RKO (cell line): ENCODE results near the gene GLIS1.

Experiments
- DNase-seq: peaks from one replicate; pipeline ENCODE4 v3.0.0-alpha.2; 2016; ENCODE audit warnings: low spot score

Gene GLIS1

DNA sequence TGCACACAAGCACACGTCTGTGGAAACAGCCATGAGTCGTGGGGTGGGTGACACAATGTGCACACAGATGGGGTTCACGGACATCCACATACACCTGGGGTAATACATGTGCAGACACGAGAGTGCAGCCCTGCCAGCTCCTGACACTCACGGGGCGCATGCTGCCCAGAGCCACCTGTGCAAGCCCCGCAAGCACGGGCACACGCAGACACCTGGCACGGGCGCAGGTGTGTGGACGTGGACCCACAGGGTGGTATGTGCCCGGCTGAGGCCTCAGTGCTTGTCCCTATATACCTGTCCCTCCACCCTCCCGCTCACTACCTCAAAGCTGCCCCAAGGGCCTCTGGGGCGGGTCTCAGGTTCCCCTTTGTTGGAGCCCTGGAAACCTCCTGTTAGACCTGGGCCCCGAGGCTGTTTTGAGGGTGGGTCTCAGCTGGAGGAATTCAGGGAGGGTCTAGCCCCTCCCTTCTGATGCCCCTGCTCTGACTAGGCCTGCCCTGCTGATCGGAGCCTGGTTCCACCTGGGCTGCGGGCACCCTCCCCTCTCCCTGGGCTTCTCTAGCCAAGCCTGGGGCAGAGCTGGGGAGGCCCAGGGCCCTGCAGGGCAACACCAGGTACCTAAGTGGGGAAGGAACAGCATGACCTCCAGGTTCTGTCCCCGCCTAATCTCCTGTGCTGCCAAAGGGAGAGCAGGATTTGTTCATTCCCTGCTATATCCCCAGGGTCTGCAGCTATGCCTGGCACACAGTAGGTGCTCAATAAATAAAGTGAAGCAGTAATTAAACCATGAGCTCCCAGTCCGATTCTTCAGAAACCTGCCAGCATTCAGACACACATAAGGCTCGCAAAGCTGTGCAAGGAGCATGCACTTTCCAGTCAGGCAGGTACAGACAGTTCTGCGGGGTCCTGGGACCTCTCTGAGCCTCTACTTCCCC lies 230.6 kb downstream of the GLIS1 start:
- no peak for DNase-seq

DNA sequence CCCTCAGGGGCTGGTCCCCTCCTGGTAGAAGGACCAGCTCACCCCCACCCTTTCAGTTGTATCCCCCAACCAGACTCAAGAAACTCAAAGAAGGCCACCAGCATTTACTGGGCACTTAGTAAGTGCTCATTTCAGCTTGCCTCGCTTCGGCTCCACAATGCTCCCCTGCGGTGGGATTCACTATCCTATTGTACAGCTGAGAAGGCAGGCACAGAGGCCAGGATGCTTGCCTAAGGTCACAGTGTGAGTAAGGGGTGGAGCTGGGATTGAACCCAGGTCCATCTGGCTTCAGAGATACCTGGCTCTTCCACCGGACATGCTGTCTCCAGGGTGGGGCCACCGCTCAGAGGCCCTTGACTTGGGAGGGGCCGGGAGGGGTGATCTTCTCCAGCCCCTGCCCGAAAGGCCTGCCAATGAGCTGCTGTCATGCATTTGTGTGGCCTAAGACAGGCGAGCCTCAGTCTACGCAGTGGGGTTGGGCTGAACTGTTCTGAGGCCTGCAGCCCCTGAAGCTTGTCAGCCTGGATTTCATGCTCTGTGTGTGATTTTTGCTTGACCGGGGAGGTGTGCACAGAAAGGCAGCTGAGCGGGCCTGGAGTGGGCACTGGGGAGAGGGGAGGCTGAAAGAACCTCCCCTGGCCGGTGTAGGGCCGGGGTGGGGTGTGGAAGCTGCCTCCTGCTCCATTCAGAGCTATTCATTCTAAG lies 231.7 kb downstream of the GLIS1 start:
- DNase-seq = no peak

DNA sequence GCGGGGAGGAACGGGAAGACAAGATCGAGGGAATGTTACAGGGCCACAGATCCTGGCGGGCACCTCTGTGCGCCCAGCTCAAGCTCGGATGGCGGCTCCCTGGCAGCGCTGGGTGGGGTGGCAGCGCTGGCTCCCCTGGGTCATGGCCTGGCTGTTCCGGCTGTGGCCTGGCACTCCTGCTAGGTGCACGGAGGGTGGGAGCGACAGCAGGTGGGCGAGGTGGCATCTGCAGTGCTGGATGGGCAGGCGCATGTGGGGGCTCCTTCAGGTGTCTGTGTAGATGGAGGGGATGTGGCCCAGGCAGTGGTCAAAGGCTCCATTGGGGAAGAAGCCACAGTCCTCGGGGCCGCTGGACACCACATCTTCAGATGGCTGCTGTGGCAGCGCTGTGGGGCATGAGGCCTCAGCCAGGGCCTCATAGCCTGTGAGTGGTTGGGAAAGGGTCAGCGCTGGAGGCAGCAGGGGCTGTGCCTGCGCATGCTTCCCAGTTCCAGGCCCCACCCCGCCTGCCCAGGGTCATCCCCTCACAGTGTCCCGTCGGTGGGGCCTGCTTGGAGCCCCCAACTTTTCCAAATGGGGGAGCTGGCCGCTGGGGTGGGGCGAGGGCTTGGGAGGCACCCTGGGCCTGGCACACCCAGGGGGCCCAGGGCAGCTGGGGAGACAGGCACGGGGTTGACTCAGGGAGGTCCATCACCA lies 232.5 kb downstream of the GLIS1 start:
- DNase-seq = no peak

DNA sequence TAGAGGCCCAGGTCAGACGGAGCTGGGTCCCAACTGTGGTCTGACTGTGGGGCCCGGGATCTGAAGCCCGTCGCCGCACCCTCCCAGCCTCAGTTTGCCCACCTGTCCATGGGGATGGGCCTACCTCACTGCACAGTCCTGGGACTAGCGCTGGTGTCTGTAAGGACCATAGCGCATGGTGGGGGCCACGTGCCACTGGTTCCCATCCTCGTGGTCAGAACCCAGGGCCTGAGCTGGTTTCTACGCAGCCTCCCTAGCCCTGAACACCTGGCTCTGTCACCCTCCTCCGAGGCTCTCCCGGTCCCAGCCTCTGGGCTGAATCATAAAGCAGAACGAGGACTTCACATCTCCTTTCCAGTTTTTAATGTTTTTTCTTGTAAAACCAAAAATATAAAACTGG lies 233.1 kb downstream of the GLIS1 start:
- no peak for DNase-seq

DNA sequence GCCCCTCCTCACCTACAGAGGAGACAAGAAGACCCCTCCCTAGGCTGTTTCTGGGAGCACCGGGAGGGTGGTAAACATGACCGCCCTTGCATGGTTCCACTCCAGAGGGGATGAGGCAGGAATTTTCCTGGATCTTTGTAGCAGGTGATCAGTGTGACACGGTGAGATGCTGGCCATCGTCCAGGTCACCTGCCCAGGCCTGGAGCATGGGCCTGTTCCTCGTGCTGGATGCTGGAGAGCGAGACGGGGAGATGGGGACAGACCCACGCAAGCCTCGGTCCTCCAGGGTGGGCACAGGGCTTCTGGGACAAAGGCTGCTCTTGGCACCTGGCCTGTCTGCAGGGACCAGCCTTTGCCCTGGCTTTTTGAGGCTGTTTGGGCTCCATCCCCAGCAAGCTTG lies 233.6 kb downstream of the GLIS1 start:
- no peak for DNase-seq

DNA sequence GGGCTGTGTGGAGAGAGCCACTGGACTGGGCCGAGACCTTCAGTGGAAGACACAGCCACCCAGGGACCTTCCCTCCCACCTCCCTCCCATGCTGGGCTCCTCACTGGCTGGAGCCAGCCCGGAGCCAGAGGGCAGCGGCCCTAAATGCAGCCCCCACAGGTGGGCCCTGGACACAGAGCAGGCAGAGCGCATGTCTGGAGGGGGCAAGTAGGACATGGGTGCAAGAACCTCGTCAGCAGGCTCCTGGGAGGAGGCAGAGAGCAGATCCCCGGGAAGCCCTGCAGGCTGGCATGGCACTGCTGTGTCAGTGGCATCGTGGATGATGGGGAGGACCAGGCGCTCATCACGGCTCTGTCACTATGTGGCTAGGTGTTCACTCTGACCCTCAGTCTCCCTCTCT lies 234.1 kb downstream of the GLIS1 start:
- no peak for DNase-seq

DNA sequence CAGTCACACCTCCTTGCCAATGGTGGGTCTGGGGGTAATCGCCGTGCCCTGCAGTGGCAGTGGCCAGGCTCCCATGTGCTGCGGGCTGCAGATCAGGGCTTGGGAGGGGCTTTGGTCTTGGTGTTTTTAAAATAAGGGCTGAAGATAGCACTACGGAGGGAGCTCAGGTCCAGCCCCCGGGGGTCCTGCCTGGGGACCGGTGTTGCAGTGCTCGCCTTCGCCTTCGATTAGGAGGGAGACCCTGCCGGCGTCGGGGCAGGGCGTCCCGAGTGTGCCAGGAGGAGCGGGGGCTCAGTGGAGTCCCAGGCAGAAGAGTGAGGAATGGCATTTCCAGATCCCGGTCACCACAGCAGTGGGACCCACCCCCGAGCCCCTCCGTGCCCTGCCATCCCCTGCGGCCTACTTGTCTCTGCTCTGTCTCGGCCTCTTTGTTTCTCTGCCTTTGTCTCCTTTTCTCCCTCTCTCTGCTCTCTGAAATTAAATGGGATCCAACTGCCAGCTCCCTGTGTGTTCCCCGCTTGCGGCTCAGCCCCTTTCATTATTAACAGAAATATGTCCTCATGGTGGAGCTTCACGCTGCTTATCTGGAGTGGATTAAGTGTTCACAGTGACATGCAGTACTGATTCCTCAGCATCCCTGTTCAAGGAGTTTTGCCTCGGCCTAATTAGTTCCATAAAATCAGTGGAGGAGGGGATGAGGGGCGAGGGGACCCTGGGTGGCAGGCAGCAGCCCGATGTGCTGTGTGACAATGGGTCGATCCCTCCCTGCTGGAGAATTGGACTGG lies 235.3 kb downstream of the GLIS1 start:
- no peak for DNase-seq

DNA sequence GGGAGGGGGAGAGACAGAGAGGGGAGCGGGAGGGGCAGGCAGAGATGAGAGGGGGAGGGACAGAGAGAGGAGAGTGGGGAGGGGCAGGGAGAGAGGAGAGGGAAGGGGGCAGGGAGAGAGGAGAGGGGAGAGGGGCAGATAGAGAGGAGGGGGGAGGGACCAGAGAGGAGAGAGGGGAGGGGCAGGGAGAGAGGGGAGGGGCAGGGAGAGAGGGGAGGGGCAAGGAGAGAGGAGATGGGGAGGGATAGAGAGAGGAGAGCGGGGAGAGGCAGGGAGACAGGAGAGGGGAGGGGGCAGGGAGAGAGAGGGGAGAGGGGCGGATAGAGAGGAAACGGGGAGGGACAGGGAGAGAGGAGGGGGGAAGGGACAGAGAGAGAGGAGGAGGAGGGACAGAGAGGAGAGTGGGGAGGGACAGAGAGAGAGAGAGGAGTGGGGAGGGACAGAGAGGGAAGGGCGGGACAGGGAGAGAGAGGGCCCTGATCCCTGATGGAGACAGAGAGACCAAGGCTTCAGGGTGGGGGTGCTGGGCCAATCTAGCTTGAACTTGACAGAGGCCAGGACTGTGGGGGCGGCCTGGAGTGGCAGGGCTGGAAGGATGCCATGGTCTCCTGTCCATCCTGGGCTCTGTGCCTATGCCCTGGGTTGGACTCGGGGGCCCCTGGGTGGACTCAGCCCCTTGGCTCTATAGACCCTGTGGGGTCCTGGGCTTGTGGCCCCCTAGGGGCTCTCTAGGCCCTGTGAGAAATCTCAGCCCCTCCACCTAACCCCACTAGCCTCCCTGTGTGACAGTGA lies 236.1 kb downstream of the GLIS1 start:
- no peak for DNase-seq

DNA sequence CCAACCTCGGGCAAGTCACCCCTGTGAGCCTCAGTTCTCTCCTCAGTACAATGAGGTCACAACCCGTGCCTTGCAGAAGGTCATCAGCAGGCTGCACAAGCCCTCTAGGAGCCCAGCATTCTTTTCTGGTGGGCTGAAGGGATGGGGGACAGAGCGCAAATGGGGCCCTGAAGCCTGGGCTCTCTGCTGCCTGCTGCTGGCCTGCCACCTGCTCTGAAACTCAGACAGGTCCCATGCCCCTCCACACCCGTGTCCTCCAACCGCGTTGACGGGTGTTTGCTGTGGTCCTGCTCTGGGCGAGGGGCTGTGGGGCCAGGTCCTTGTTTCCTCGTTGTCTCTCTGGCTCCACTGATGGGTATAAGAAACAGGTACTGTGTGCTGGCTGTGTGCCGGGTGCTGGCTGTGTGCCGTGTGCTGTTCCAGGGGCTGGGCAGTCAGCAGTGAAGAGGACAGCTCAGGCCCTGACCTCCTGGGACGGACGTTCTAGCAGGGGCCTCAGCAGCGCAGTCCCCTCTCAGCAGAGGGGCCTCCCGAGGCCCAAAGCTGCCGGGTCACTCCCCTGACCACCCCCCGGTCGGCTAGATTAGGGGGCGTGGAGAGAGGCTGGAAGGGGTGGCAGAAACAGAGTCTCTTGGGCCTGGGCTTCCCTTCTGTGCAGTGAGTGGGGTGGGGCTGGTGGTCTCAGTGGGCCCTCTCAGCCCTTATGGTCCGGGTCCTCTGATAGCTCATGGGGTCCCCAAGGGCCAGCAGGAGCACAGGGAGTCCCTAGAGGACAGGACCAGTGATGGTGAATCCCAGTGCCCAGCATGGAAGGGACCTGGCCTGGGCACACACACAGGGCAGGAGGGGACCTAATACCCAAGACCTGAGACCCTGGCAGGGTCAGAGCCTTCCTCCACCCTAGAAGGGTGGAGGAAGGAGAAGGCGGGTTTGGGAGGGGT lies 237.6 kb downstream of the GLIS1 start:
- no peak for DNase-seq

DNA sequence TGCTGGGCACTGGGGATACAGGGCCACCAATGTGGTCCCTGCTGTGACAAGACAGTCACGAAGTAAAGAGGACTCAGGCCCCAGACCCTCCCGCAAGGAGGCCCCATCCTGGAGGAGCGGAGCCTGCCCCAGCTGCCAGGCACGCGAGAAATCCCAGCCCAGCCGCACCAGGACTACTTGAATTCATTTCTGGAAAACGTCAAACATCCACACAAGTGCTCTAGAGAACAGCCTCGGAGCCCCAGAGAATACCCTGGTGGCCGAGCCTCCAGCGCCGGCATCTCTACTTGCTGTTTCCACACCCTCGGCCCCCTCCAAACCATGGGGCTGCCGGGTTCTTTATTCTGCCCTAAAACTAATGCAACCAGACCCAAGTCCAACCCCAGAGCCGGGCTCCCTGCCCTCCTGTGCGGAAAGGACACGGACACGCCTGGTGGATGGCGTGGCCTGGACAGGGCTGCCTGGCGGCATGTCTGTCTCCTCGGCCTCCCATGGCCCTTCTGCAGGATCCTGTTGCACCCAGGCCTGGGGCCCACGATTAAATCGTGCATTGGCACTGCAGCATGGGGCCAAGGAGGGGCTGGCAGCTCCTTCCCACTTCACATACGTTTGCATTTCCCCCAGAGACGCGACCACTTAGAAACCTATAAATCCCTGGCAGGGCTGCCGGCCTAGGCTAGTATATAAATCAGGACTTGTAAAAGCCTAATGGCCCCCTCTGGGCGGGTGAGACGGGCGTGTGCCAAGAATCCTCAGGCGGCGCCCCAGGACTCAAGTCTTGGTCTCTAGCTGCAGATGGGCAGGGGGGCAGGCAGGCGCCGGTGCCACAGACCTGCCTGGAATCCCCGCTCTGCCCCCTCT lies 238.5 kb downstream of the GLIS1 start:
- DNase-seq = no peak

DNA sequence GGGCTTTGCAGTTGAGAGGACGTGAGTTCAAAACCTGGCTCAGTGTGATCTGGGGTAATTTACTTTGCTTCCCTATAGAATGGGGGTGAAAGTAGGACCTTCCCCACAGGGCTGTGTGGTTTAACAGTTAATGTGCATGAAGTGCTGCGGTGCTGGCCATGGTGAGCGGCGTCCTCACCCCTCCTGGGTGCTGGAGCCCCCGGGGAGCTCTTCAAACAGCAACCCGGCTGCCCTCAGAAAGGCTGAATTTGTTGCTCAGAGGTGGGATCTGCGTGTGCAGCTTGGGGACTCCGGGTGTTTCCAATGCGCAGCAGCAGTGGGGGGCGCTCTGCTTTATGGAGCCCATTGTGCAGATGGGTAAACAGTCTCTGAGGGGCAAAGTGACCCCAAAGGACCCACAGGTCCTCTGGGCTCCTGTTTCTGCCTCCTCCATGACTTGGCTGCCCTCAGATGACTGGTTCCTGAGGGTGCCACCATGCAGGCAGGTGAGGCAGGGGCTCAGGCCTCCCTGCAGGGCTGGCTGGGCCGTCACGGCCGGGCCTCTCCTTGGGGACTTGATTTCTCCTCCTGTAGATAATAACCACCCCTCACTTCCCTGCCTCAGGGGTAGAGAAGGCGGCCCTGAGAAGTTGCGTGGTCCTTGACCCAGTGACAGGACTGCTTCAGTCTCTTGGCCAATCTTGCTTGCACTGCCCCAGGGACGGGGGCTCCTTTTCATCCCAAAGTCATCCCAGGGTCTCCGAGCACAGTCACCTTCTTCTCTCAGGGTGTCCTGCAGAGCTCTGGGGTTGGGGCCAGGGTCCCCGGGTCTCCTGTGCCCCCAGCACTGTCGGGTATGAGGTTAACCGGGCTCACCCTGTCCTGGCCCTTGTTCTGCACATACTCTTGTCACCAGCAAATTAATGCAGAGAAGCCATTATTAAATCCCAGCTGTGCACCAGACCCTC lies 239.4 kb downstream of the GLIS1 start:
- no peak for DNase-seq

DNA sequence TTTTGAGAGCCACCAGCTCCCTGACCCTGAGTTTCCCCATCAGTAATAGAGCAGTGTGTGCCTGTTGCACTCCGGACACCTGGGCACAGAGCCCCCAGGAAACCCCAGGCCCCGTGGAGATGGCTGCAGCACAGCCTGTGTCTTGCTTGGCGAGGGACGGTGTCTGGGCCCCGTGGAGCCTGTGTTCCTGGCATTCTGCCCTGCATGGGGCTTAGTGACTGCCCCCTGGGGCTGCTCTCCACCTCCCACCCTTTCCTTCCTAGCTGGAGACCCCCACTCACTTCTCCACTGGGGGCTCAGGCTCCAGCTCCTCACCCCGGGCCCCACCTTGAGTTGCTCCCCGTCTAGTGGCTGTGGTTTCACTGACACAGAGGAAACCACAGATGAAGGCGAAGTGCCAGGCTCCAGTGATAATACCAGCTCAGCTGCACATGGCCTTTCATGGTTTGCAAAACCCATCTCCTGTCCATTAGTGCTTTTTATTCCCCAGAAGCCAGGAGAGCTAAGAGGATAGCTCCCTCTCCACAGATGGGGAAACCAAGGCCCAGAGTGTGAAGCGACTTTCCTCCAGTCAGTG lies 240.3 kb downstream of the GLIS1 start:
- no peak for DNase-seq

DNA sequence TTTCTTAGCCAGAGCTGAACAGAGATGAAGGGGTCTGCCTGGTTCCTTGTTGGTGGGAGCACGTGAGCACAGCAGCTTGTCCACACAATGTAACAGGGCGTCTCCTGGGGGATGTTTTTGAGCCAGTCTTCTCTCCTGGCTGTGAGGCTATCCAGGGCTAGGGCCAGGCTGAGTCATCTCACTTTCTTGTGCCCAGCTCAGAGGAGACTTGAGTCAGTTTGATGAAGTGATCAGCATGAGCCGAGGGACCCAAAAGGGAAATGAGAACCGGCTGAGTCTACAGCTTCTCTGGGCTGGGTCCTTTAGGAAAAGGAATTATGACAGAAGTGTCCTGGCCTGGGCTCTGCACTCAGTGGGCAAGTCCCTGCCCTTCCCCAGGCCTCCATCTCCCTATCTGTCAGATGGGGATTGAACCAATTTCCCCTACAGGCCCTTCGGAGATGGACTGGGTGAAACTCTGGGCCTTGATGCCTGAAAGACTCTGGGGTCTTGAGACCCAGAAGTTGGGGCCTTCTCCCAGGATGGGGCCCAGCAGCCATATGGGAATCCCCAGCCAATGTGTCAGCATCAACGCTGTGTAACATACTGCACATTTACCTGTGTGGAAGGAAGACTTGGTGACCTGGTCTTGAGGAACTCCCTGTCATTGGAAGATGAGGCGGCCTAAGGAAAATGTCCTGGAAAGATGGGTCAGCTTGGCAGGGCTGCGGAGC lies 243.2 kb downstream of the GLIS1 start:
- no peak for DNase-seq

DNA sequence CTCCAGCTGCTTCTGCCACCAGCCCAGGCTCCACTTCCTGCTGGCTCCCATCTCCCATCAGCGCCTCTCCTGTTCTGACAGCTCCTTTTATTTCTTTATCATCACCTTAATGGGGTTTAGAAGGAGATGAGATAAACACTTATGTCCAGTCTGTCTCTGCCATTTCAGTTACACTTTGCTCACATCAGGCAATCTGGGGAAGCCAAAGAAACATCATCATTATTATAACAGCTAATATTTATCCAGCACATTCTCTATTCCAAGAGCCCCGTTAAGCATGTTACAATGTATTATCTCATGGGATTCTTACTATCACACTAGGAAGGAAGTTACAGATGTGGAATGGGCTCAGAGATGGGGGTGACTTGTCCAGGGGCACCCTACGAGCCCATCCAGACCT lies 248.6 kb downstream of the GLIS1 start:
- DNase-seq = no peak

DNA sequence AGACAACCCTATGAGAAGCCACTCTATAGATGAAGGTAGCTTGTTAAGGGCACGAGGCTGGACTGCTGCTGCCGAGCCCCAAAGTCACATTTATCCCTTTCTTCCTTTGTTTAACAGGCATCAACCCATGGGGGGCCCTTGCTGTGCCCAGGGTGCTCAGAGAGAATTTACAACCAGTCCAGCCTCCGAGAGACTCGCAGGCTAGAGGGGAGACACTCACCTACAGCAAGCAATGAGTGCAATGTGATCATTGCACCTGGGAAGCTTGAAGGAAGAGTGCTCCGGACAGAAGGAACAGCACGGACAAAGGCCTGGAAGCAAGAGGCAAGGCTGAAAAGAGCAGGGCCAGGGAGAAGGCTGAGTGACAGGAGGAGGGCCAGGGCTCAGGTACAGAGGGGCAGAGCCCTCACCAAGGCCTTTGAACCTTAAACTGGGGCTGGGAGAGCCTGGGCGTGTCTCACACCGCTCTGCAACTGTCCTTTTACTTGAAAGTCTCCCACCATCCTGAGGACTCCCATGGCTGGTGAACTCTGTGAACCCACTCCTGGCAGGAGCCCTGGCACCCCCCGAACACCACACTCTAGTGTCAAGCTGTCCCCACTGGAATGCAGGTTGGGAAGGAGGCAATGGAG lies 252.5 kb downstream of the GLIS1 start:
- no peak for DNase-seq
